Daoy (cell line): ENCODE results near the gene TK2. TPM values are rescaled to one million over a fixed set of nuclear protein-coding genes. Genes with fewer than 3 reads are reported as not detected.
"Not testable (repeated sequence)": the region's sequence is repeated elsewhere in the genome, so short reads cannot be mapped to it uniquely, and the experiment has no call there.

Experiments
- DNase-seq: peaks from one replicate; pipeline ENCODE4 v3.0.0-alpha.2; 2015; ENCODE audit warnings: low read depth
- total RNA-seq: library from RNA; depleted of rRNA; stranded (reverse); fragments of >200 nt; shearing (Covaris generic); gene quantifications from 2 replicates; pipeline ENCODE4 v1.2.3, GENCODE V29; 2014; rRNA removed

Gene TK2
- 8.5 TPM in 2 replicates for total RNA-seq

DNA sequence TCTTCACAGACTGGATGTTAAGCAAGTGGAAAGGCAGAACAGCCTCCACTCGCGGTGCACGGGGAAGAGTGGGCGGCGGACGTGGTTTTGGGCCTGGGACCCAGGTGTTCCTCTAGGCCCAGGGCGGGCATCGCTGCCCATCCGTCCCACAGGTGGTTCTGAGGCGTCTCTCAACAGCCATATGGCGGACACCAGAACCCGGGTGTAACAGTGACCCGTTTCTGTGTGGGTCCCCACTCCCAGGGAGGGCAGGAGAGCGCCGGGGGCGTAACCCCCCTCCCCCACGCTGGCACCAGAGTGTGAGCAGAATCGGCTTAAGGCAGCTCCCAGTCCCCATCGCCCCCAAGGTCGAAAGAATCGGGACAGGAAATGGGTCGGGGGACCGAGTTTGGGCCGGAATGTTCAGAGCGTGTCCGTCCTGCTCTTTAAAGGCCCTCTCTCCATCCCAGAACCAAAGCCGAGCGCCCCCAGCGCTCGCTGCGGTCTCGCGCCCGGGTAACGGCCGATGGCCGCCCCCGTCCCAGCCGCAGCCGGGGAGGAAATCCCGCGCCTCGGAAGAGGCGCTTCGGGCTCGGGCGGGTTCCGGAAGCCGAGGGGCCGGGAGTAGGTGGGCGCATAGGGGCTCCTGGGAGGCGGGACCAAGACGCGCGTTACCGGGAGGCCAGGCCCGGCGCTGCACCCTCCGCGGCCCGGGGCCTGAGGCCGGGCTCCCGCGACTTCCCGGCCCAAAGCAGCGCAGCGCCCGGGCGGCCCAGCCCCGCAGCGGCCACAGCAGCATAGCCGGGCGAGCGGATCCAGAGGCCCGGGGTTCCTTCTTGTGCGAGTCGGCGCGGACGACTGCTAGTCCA lies at the start of gene TK2:
Gene TK2, minus strand, starts transcription at position 839 of the 848 bp plus-strand sequence. Its CDS starts 61 bp downstream, at position 778.
- peak; percentile 58 for DNase-seq

DNA sequence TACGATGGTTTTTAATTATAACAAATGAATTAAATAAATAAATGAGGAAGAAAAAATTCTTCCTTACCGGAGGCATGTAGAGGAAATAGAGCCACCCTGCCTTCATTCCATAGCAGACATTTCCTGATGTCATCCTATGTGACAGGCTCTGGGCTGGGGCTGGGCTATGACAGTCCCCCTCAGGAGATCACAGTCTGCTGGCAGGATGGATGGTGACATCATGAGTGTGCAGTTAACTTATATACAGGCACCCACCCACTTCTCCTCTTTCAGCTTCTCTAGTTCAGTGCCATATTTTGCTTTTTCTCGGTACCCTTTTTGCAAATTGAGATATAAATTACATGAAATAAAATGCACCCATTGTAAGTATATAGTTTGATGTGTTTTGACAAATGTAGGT lies 48.2 kb upstream of the TK2 start:
- no peak for DNase-seq

DNA sequence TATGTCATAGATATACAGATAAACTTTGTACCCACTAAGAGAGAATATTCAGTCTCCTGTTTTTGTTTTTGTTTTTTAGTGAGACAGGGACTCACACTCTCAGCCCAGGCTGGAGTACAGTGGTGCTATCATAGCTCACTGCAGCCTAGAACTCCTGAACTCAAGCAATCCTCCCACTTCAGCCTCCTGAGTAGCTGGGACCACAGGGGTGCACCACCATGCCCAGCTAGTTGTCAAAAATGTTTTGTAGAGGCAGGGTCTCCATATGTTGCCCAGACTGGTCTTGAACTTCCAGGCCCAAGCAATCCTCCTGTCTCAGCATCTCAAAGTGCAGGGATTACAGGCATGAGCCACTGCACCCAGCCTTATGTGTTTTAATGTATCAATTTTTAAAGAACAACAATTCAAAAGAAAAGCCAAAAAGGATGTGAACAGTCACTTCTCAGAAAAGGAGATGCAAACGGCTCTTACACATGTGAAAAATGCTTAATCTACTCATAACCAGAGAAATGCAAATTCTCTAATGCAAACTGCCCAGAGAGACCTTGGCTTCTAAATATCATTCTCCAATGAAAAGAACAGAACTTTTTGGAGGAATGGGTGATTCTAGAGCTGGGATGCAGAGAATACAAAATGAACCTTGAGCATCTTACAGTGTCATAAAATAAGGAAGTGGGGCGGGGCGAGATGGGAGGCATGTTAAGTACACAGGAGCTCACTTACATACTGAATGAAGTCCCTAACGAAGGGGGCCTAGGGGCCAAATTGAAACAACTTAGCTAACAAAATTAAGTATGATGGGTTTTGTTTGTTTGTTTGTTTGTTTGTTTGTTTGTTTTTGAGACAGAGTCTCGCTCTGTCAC lies 47.3 kb upstream of the TK2 start:
- DNase-seq: no peak

DNA sequence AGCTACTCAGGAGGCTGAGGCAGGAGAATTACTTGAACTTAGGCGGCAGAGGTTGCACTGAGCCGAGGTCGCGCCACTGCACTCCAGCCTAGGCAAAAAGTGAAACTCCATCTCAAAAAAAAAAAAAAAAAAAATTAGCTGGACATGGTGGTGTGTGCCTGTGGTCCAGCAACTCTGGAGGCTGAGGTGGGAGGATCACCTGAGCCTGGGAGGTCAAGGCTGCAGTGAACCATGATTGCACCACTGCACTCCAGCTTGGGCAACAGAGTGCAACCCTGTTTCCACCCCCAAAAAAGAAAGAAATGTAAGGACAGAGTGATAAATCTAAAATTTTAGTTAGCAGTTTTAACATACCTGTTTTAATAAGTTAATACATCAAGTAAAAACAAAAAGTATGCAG lies 46.6 kb upstream of the TK2 start:
- DNase-seq: not testable (repeated sequence)

DNA sequence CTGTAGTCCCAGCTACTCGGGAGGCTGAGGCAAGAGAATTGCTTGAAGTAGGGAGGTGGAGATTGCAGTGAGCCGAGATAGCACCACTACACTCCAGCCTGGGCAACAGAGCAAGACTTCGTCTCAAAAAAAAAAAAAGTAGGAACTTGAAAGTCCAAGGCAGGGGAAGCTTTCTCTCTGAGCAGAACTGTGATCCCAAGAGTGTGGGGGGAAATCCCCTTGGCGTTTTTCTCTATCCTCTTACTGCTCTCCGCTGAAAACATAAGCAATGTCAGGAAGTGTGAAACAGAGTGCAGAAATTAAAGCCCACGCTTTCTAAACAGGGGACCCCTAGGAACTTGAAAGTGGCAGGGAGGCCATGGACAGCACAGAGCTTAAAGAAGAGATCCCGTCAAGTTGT lies 44.8 kb upstream of the TK2 start:
- DNase-seq: no peak

DNA sequence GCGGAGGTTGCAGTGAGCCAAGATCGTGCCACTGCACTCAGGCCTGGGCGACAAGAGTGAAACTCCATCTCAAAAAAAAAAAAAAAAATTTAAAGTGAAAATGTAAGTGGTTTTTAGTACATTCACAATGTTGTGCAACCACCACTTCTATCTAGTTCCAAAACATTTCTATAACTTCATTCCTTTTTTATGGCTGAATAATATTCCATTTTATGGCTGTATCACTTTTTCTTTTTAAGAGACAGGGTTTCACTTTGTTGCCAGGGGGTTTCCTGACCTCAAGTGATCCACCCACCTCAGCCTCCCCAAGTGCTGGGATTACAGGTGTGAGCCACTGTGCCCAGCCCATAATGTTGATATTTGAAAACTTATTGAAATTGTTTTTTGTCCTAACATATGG lies 42.9 kb upstream of the TK2 start:
- no peak for DNase-seq

DNA sequence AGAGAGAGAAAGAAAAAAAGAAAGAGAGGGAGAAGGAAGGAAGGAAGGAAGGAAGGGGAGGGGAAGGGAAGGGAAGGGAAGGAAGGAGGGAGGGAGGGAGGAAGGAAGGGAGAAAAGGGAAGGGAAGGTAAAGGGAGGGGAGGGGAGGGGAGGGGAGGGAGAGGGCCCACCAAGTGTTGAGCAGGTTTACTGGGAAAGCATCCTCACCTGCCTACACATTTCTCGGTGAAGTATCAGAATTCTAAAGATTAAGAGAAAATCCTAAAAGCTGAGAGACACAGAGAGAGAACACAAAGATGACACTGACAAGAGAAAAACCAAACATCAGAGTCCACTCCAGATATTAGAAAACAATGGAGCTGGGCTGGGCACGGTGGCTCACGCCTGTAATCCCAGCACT lies 42.3 kb upstream of the TK2 start:
- no peak for DNase-seq

DNA sequence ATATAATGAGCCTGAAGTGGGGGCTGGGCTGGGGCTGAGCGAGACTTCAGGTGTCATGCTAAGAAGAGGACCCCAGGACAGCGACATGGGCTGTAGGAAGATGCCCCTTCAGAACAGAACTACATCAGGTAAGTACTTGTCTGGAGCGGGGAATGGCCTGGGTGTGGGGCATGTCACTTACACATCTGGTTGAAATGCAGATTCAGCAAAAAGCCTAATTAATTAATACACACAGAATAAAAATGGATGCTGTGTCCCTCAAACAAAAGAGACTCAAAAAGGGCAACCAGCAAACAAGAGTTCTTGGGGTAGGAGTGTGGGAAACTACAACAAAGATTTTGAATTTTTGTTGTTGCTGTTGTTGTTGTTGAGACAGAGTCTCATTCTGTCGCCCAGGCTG lies 41.1 kb upstream of the TK2 start:
- DNase-seq: no peak

DNA sequence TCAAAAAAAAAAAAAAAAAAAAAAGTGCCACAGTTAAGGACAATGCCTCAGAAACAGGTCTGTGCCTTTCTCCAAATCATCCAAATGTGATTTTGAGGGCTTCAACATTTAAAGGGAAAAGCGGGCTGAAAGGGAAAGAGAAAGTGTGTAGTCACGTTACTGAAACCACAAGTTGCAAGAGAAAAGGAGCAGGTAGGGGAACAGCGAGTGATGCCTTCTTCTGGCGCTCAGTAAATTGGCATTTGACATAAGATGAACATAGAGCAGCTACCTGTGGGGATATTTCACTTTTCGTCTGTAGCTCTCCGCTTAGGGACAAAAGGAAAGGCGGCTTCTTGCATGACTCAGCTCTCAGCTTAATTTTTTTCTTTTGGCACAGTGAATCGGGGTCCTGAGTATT lies 40.4 kb upstream of the TK2 start:
- no peak for DNase-seq

DNA sequence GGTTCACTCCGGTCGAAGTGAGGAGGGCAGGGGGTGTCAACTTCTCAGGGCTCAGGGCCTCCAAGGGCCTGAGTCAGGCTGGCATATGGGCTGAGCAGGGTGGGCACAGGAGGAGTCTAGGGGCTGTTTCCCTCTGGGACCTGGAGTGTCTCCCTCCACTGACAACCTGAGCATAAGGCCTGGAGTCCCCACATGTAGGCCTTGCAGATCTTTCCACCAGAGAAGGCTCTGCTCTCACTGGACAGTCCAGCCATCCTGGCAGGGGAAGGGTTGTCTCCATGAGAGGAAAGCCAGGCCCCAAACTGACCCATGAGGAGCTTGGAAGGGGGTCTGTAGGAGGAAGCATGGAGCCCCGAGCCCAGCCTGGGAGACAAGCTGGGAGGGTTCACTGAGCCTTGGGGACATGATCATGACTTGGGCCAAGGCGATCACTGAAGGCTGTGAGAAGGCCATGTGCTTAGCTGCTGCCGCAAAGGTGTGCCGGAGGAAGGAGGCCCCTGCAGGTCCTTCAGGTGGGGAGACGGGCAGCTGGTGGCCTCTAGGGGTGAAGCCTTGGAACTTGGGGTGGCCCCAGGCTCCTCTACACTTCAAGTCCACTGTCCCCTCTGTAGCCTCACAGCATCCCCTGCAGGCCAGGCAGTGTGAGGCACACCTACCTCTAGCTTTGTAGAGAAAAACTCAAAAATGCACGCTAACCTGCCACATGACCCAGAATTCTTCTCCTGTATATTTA lies 39.2 kb upstream of the TK2 start:
- DNase-seq: peak; percentile 55

DNA sequence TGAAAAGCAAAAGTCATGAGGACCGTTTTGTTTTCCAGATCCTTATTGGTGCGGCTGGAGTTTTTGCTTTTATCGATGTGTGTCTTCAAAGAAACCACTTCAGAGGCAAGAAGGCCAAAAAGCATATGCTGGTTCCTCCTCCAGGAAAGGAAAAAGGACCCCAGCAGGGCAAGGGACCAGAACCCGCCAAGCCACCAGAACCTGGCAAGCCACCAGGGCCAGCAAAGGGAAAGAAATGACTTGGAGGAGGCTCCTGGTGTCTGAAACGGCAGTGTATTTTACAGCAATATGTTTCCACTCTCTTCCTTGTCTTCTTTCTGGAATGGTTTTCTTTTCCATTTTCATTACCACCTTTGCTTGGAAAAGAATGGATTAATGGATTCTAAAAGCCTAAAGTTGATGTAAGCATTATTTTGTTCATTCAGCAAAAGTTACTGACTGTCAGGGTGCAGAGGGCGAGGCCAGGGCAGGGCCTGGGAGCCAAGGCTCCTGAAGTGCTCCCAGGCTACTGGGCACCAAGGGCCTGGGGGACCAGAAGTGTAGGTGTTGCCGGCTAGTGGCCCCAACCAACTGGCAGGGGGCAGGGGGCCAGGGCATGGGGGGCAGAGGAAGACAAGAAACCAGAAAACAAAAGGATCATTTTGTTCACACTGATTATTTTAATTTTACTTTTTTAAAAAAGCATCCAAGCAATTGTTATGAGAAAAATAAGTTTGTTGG lies 38.1 kb upstream of the TK2 start:
- DNase-seq: no peak

DNA sequence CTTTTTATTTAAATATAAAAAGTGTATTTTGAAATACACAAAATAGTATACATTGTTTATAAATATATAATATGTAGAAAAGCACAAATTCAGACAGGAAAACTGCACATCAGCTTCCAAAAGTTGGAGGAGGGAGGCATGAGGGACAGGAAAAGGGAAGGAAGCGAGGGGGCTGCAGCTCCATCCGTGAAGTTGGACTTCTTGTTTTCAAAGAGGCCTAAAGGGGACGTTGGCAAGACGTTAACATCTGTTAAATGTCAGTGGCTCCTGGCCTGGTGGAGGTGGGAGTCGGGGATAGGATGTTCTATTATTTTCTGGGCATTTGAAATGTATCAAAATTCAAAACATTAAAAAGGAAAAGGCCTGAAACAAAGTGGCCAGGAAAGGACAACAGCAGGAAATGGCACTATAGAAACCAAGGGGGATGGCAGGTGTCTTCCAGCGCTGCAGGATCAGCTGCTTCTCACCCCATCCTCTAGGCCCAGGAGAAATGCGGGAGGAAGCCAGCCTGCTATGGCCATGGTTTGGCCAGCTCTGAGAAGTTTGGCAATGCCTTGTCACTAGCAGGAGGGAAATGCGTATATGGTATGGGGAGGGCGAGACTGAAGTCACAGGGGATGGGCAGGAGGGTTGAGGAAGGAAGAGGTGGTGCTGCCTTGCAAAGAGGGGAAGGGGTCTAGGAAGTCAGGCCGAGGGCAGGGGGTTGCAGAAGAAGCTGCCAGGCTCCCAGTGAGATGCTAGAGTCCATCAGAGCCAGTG lies 35.7 kb upstream of the TK2 start:
- no peak for DNase-seq

DNA sequence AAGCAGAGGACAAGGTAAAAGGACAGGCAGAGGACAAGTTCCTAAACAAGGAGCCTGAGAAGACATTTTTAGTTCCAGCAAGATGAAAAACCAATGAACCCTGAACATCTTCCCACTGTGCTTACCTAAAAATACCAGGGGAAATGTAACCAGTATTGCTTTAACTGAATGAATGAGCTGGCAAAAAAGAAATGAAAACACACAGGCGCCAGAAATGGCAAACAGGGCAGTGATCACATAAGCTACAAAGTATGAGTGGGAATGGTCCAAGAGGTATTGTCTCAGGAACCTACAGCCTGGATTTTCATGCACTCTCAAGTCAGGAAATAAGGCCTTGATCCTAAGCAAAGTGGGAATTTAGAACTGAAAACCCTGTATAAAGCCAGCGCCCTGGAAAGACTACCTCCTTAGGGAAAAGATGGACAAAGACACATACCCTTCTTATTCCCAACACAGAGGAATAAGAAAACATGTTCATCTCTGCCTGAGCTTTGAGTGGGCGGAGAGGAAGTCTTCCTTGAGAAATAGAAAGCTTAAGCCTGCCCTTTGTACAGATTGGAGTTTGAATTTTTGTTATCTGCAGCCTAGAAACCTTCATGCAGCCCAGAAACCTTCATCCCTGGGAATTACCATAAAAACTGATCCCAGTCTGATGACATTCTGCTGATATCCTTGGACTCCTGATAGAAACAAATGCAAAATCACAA lies 31.5 kb upstream of the TK2 start:
- DNase-seq: no peak

DNA sequence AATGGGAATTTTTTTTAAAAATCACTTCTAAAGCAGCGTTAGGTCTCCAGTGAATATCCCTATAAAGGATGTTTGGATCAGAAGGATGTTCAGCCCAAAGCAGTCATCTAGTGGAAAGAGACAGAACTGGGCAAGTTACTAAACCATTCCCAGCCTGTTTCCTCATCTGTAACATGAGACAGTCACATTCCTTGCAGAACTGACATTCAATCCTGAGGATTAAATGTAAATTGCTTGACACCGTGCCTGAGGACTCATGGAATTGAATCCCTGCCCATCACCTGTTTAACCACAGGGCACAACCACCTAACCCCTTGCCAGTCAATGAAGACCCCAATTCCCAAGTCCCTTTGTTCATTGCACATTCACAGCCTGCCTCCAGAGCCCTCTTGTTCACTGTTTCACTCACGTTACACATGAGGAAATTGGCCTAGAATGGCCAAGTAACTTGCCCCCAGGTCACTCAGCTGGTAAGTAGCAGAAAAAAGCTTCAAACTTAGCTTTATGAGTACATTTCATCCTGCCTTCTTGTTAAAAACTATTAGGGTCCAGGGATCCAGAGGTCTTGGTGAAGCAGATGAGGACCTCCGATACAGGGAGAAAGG lies 30.8 kb upstream of the TK2 start:
- peak; percentile 58 for DNase-seq

DNA sequence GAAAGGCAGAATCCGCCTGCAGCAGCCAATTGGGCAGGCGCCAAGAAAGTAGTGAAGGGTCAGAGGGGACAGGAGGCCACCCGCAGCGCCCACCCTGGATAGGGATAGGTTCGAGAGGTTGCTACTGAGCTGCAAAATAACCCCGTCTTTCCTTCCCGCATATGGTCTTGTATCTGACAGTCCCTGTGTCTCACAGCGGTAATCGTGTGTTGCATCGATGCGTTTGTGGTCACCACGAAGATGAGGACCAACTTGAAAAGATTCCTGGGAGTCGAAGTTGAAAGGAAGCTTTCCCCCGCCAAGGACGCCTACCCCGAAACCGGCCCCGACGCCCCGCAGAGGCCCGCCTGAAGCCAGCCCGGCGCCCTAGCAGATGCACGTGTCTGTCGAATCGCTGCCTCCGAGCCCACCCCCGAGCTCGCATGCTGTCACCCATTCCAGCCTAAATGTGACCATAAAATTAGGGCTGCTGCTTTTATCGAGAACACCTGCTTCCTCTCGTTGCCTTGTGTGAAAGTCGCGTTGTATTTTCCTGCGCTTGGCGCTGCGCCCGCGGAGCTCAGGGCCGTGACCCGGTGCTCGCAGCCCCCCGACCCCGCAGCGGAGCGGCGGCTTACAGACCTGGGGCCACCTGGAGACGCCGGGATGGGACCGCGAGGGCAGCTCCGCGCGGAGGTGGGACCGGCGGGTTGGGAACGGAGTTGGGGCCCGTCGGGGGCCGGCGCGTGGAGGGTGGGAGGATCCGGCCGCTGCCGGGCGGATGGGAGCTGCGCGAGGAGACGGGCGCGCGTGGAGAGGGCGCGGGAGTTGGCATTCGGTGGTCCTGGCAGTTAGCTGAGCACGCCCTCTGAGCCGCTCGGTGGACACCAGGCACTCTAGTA lies 29.0 kb upstream of the TK2 start, which contains the start of gene CMTM2:
Gene CMTM2, plus strand, starts transcription at position 813 of the 881 bp plus-strand sequence. CDS start 145 bp downstream, outside the sequence.
- no peak for DNase-seq

DNA sequence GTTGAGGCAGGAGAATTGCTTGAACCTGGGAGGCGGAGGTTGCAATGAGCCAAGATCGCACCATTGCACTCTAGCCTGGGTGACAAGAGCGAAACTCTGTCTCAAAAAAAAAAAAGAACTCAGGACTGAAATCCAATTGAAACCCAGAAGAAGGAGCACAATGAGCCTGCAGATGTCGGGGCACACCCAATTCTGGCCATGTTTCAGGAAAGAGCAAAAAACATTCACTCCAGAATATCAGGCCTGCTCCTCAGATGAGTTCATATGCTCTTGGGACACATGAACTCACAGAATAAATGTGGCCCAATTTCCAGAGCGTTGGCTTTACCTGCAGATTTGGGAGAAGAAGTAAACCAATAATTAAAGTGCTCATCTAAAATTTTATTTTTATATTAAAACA lies 26.4 kb upstream of the TK2 start:
- DNase-seq: no peak

DNA sequence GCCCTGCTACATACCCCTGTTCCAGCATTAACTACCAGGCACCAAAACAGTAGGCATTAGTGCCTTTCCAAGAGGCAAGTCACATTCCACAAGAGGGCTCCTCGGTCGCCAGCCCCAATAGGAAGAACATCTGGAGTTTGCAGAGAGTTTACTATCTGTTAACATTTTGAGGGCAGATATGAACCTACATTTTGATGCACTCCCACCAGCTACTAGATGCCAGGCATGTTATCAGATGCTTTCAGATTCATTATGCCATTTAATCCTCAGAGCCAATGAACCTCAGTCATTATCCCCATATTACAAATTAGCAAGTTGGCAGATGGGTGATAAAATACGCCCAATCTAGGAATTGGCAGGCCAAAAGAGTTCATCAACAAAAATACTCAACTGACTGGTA lies 25.1 kb upstream of the TK2 start:
- DNase-seq: no peak

DNA sequence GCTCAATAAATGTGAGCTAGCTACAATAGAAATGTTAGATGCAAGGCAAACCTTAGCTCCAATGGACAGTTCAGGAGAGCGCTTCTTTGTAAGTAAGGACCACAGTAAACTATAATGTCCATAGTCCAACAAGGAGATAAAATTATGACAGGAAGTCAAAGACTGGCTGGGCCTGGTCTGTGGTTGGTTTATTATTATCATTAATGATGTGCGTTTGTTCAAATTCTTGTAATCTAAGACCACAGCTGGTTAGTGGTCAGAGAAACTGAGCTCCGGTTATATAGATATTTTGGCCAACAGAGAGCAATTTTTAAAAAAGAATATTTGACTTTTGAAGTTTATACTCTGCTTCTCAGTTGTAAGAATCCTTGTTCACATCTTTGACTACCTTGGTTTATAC lies 24.6 kb upstream of the TK2 start:
- no peak for DNase-seq

DNA sequence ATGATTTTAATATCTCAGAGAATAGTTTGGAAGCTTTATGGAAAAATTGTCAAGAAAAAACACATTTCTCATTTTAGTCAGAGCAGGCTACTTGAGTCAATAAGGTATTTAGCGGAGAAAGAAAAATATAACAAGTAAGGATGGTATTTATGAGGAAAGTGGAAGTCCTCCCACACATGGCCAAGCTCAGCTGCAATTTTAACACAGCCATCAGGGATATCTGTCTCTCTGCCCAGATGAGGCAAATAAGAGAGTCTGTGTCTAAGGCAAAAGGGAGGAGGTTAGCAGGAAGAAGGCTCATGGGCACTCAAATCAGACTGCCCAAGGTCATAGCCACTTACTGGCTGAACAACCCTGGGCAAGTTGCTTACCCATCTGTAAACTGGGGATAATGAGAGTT lies 24.2 kb upstream of the TK2 start:
- DNase-seq: no peak
